Activated T-helper 9 cell treated with anti-CD3 and anti-CD28 coated beads, Interleukin-2, amount 50 U/mL, for 16 hours (primary cell): ENCODE measurements around the gene BTBD2.

Experiments
- DNase-seq: peaks from one replicate; pipeline ENCODE4 v3.0.0-alpha.2; 2020; ENCODE audit warnings: low read depth

The BTBD2 gene

DNA sequence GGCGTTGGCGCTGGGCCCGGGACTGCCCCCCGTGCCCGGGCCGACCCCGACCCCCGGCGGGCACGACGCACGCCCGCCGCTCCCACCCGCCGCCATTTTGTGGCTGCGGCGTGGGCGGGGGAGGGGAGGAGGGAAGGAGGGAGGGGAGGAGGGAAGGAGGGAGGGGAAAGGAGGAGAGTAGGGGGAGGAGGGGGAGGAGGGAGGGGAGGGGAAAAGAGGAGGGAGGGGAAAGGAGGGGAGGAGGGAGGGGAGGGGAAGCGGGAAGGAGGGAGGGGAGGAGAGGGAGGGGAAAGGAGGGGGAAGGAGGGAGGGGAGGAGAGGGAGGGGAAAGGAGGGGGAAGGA is at the start of gene BTBD2:
BTBD2 (minus strand) TSS at position 107 of the 343 bp plus-strand sequence; CDS start at position 96, 11 bp downstream.
- peak; percentile 43 for DNase-seq

DNA sequence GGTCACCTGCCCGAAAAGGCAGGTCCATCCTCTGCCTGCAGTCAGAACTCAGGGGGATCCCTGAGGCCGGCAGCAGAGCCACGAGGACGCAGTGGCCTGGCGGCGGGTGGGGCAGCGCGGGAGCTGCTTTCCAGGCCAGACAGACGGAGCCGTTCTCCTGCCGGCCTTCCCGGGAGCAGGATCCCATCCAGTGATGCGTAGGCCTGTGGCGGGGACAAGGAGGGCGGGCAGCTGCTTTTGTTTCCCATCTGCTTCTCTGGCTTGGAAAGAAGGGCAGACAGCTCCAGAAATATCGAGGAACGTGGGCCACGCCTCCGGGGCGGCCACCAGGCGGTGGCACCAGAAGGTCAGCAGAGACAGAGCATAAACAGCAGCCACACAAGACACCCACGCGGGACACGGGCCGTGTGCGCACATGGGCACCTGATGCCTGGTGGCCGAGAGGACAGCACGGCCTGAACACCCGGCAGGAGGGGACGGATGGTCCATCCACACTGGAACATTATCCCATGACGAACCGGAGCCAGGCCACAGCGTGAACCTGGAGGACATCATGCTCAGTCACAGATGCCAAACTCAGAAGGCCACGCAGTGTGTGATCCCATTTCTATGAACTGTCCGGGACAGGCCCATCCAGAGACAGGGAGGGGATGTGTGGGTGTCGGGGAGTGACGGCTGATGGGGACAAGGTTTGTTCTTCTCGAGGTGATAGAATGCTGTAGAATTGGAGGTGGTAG is 49.4 kb upstream of the BTBD2 start:
- no peak for DNase-seq

DNA sequence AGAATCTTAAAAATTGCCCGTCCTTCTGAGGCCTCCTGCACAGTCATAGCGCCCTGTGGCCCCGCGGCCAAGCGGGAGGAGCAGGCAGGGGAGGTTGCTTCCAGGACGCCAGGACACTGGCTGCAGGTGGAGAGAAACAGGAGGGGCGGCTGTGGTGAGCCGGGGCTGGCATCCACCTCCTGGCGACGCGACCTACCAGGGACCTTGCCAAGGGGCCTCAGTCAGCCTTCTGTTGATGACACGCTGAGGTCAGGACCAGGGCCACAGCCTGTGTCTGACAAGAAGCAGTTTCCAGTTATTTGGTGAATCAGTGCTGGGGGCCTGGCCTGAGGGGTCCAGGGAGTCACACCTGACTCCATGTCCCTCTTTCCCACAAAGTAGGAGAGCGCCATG is 48.9 kb upstream of the BTBD2 start:
- DNase-seq: no peak

DNA sequence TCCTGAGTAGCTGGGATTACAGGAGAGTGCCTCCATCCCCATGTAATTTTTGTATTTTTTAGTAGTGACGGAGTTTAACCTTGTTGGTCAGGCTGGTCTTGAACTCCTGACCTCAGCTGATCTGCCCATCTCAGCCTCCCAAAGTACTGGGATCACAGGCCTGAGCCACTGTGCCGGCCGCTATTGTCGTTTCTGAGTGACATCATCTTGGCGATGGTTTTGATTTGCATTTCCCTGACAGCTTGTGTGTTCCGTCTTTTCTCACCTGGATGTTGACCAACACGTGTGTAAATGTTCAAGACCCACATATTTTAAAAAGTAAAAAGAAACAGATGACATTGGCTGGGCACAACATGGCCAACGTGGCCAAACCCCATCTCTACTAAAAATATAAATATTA is 48.3 kb upstream of the BTBD2 start:
- no peak for DNase-seq

DNA sequence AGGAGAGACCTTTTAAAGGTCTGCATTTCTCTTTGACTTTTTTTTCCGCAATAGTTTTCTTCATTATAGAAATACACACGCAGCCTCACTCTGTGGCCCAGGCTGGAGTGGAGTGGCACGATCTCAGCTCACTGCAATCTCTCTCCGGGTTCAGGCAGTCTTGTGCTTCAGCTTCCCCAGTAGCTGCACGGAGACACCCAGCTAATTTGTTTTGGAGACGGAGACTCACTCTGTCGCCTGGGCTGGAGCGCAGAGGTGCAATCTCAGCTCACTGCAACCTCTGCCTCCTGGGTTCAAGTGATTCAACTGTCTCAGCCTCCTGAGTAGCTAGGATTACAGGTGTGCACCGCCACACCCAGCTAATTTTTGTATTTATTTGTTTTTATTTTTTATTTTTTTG is 47.3 kb upstream of the BTBD2 start:
- no peak for DNase-seq

DNA sequence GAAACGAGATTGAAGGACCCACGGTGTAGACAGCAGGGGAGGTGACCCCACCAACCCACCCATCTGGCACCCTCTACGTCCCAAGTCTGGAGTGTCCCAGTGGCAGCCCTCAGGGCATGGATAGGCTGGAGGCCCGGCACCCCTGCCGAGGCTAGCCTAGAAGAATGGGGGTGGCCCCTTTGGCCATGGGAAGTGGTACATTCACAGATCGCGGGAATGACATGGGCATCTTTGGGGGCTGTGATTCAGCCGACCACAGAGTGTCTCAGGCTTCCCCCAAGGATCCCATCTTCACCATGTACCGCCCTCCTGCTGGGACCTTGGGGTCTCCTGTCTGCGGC is 46.8 kb upstream of the BTBD2 start:
- no peak for DNase-seq

DNA sequence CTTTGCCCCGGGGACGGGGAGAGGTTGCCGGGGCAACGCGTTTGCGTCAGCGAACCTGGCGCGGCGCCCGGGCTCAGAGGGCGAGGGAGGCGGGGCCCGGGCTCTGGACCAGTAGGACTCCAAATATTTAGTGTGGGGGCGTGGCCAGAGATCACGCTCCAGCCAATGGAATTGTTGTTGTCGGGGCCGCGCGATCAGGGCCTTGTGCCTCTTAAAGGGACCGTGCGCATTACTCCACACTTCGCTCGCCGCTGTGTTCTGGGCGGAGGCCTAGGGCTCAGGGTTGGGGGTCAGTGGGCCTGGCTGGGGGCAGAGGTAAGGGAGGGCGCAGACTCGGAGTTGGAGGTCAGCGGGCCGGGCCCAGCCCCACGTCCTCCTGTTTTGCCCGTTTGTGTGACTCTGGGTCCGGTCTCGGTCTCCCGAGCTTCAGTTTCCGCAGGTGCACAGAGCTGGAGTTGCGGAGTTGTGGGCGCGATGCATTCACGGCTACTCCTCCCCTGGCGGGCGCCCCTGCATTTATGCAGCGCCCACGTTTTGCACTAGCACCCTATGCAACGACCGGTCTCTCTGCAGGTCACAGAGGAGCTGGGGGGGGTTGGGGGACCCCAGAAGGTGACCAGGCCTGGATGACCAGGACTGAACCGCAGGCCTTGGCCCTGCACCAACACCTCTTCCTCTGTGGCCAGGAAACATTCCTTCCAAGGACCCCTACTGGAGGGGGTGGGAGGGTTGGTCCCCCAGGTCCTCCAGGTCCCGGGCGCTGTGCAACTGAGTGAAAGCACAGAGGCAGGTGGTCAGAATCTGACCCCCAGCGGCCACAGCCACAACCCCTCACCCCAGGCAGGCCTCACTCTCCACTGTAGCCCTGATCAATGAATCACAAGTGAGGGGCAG is 46.2 kb upstream of the BTBD2 start:
- DNase-seq: peak; percentile 100

DNA sequence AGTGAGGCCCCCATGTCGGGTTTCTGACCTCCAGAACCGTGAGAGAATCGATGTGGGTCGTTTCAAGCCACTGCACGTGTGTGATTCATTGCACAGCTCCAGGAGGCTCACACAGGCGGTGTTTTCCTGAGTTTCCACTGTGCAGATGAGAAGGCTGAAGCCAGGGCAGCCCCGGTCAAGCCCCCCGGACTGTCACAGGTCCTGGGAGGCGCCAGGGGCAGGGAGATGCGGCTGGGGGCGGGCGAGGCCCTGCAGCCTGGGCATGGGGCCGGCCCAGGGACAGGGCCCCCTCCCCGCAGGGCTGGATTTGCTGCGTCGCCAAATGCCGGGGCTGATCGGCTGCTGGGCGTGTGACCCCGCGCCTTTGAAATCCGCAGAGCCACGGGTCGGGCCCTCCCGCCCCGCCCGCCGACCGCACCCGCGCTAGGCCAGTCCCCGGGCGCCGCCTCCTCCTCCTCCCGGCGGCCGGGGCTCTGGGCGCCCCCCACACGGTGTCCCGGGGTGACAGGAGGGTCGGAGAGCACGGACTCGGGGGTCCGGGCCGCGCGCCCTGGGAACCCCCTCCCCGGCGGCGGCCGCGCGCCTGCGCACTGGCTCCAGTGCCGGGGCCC is 45.5 kb upstream of the BTBD2 start:
- DNase-seq: peak; percentile 33

DNA sequence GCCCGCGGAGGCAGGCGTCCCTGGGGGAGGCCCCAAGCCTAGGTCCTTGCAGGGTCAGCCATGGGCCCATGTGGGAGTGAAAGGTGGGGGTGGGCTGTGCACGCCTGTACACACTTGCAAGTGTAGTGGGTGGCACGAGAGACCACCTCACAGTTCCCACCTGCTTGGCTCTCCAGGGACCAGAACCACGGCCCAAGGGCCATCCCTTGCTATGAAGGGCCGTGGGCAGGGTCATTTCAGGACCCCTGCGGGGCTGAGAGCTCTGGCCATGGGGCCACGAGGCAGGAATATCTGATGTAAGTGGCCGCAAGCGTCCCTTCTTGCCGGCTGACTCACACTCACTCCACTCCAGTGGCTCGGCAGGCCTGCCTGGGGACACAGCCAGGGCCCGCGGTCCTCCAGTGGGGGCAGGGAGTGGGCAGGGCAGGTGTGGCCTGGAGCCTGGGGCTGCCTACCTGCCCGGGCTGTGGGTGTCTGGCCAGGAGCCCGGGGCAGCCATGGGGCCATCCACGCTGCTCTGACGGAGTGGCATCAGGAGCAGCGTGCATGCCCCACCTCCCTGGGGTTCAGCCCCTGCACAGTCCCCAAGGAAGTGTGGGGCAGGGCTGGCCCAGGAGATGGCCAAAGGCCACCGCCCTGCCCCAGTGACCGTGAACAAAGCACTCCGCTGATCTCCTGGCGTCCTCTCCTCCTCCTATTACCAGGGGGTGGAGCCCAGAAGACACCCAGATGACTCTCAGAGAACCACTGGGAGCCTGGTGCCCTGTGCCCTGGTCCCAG is 44.1 kb upstream of the BTBD2 start:
- no peak for DNase-seq

DNA sequence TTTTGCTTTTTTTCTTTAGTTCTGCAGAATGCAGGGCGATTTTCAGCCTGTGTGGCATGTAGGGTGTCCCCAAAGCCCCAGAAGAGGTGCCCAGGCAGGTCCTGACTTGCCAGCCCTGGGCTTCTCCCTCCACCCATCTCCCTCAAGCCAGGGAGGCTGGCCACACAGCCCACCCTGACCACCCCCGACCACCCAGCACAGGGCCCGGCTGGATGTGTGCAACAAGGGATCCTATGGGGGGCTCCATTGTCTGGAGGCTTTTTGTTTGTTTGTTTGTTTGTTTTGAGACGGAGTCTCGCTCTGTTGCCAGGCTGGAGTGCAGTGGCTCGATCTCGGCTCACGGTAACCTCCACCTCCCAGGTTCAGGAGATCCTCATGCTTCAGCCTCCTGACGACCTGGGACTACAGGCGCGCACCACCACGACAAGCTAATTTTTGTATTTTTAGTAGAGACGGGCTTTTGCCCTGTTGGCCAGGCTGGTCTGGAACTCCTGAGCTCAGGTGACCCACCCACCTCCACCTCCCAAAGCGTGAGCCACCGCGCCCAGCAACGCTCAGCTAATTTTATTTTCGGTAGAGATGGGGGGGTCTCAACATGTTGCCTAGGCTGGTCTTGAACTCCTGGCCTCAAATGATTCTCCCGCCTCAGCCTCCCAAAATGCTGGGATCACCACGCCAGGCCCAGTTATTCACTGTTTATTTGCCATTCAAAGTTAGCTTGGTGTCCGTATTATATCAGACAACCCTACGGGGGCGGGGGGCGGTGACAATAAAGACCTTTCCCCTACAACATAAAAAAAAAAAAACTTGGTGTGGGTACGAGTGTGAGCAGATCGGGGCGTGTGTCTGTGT is 43.3 kb upstream of the BTBD2 start:
- DNase-seq: no peak

DNA sequence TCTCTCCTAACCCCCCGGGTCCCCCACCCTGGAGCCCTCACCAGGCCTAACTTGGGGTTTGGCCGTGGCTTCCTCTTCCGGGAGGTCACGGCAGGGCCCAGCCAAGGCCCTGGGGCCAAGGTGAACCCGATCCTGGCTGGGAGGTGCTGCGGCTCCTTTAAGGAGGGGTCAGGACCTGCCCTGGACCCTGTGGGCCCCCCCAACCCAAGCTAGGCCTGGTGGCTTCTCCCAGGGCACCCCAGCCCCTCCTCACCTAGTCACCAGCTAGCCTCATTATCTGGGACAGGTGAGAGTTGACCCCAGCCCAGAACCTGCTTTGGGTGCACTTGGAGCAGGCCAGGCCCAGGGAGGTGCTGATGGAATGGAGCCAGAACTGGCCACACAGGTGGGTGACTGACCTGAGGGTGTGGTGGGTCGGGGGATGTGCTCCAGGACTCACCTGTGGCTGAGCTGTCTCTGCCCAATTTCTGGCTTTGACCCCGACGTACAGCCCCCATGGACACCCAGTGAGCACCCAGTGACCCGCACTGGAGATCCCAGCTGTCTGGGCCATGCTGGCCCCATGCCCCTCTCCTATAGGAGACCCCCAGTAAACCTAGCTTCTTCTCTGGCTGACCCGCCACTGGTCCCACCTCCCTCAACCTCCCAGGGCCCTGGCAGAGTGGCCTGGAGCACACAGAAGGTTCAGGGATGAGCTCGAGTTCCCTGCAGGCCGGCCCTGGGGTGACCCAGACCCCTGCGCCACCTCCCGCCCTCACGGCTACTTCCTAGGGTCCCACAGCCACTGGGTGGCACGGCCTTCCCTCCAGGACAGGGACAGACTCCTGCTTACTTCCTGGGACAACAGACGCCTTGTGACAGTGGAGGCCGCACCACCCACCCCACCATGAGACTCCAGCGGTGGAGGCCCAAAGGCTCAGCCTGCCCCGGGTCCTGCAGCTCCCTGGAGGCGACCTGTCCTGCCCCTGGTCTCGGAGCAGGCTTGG is 42.3 kb upstream of the BTBD2 start:
- DNase-seq: no peak

DNA sequence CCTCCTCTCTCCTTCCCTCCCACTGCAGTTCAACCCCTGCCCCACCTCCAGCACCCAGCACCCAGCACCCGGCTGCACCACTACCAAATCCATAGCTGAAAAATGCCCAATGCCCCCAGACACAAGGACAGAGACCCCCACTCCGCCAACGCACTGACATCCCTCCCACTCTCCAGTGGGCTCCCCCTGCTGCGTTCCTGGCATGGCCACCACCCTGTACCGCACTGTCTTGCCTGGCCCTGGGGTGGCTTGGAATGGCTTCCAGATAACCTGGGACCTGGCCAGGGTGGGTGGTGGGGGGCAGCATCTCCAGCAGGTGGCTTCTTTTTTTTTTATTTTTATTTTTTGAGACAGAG is 41.3 kb upstream of the BTBD2 start:
- DNase-seq: no peak

DNA sequence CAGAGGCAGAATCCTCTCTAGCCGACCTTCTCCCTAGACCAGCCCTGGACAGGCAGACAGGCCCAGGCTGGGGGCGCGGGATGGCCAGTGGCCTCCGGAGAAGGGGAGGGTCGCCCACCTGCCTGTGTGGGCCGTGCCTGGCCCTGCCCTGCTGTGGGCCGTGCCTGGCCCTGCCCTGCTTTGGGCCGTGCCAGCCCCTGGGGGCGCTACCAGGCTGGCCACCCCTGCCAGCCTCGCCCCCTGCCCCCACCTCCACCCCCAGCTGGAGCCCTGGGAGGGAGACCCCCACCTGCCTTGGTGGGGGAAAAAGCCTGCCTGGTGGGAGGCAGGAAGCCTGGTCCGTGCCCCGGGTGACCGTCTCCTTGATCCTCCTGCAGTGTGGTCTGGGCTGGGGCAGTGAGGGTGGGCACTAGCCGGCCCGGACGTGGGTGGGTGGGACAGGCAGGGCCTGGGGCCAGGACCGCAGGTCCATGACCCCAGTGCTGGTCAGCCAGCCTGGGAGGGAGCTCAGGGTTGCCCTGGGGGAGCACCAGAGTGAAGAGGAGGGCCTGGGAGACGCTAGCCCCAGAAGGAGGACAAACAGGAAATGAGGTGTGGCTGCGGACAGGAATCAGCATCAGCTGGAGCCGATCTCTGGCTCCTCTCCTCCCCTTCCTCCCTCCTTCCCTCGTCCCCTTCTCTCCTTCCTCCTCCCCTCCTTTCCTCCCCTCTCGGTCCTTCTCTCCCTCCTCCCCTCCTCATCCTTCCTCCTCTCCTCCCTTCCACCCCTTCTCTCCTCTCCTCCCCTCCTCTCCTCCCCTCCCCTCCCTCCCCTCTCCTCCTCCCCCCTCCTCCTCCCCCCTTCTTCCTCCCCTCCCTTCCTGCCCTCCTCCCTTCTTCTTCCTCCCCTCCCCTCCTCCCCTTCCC is 40.7 kb upstream of the BTBD2 start:
- no peak for DNase-seq

DNA sequence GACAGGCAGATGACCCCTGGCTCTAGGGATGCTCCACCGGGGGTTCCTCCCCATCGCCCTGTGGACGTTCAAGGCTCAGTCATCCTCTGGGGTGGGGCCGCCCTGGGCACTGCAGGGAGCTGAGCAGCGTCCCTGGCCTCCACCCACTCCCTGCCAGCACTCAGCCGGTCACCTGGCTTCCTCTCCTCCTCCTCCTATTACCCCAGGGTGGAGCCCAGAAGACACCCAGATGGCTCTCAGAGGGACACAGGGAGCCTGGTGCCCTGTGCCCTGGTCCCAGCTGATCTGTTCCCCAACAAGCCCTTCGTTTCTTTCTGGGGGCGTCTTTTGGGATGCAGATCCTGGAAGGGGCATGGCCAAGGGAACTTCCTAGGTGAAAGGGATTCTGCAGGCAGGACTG is 39.2 kb upstream of the BTBD2 start:
- no peak for DNase-seq

DNA sequence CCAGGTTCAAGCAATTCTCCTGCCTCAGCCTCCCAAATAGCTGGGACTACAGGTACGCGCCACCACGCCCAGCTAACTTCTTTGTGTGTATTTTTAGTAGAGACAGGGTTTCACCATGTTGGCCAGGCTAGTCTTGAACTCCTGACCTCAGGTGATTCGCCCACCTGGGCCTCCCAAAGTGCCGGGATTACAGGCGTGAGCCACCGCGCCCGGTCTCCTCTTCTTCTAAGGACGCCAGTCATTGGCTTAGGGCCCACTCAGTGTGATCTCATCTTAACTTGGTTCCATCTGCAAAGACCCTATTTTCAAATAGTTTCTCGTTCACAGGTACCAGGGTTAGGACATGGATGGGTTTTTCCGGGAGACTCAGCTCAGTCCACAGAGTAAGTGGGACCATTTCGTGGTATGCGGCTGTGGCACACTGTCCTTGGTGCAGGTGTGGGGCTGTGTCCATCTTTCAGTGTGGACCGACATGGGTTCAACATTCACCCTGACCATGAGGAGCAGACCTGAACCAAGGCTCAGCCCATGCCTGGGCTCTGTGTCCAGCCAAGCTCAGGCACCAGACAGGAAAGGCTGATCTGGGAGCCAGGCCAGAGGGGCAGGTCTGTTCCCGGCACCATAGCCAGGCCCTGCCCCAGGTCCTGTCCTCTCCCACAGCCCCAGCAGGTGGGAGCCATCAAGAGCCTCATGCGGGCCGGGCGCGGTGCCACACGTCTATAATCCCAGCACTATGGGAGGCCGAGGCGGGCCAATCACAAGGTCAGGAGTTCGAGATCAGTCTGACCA is 38.3 kb upstream of the BTBD2 start:
- no peak for DNase-seq

DNA sequence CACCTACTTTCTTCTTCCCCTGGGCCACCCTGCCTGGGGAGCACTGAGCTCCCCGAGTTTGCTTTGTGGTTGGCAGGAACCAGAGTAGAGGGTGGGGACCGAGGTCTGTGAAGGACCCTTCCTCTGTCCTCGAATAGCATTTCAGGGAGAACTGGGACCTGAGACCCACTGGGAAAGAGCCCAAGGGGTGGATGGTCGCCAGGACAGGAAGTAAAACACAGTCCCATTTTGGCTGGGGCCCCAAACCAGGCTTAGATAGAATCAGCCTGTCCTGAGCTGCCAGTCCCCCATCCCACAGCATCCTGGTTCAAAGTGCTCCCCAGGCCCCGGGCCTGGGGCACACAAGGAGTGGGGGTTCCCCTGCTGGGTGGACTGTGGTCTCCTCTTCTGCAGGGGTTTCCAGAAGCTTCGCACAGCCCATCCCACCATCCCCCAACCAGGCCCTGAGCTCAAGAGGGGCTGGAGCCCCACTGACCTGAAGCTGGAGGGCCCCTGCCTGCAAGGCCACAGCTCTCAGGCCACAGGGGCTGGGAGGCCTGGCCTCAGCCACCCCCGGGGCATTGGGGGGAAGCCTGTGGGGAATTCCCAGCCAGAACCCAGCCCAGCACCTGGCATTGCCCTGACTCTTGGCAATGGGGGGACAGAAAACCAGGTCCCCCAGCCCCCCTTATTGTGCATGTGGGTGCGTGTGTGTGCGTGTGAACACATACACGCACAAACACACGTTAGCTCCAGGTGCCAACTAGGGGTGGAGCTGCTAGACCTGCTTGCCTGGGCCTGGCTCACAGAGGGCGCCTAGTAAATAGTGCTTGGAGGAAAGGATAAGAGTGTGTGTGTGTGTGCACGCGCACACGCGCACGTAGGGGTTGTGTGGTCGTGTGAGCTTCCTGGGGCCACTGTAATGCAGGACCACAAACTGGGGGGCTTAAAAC is 36.5 kb upstream of the BTBD2 start:
- DNase-seq: no peak
